HG03469 (cell line): ENCODE measurements around the gene SLC6A3.

Experiments
- ATAC-seq: cut with Tn5 transposase; IDR thresholded peaks from one replicate; pipeline ENCODE4 v1.9.1; 2021; ENCODE audit warnings: mild to moderate bottlenecking, moderate library complexity, moderate number of reproducible peaks; ENCODE audit not compliant: unreplicated experiment

Gene SLC6A3

GRCh38 chr5:1390861-1391600, 54.2 kb downstream of the SLC6A3 start:
- no peak for ATAC-seq

- no peak for ATAC-seq
Measured at GRCh38 chr5:1390333-1390732, 54.9 kb downstream of the SLC6A3 start.

- no peak for ATAC-seq
Measured at GRCh38 chr5:1388383-1388967, 56.8 kb downstream of the SLC6A3 start.

- ATAC-seq = no peak
Measured at GRCh38 chr5:1387876-1388275, 57.4 kb downstream of the SLC6A3 start.

GRCh38 chr5:1387059-1387755, 58.0 kb downstream of the SLC6A3 start:
- ATAC-seq = no peak

GRCh38 chr5:1386274-1386717, 58.9 kb downstream of the SLC6A3 start:
- ATAC-seq = peak; percentile 25

GRCh38 chr5:1385395-1386273, 59.6 kb downstream of the SLC6A3 start:
- ATAC-seq = peak; percentile 85

GRCh38 chr5:1384521-1384920, 60.7 kb downstream of the SLC6A3 start:
- ATAC-seq = no peak

GRCh38 chr5:1383886-1384401, 61.3 kb downstream of the SLC6A3 start:
- ATAC-seq = no peak

GRCh38 chr5:1383344-1383743, 61.9 kb downstream of the SLC6A3 start:
- ATAC-seq = no peak

- no peak for ATAC-seq
Measured at GRCh38 chr5:1382248-1382700, 63.0 kb downstream of the SLC6A3 start.

- no peak for ATAC-seq
Measured at GRCh38 chr5:1381370-1382247, 63.6 kb downstream of the SLC6A3 start.

- ATAC-seq = no peak
Measured at GRCh38 chr5:1380910-1381309, 64.3 kb downstream of the SLC6A3 start.

GRCh38 chr5:1380011-1380817, 65.0 kb downstream of the SLC6A3 start:
- ATAC-seq = peak; percentile 50

GRCh38 chr5:1378866-1379659, 66.2 kb downstream of the SLC6A3 start:
- ATAC-seq = no peak

GRCh38 chr5:1378096-1378495, 67.1 kb downstream of the SLC6A3 start:
- no peak for ATAC-seq

- ATAC-seq = no peak
Measured at GRCh38 chr5:1376981-1377380, 68.3 kb downstream of the SLC6A3 start.
